CD4-positive, alpha-beta memory T cell (primary cell): ENCODE results near the gene SPTY2D1. TPM values are rescaled to one million over a fixed set of nuclear protein-coding genes. Genes with fewer than 3 reads are reported as not detected.
A peak's percentile ranks its signal among the peaks of the same experiment; 100 is the strongest.

Source experiments
- CTCF ChIA-PET: fragments of 350-600 bp; sonication (Branson Sonifier 250); formaldehyde crosslinking; loops from one replicate; lab custom pipeline; 2021; ENCODE audit warnings: inconsistent platforms; ENCODE audit not compliant: partially characterized antibody; lab: Charles Lee
- POLR2A ChIA-PET: fragments of 350-600 bp; sonication (Branson Sonifier 250); formaldehyde crosslinking; loops from one replicate; lab custom pipeline; 2021; ENCODE audit not compliant: partially characterized antibody; lab: Charles Lee
- DNase-seq, 5 donors: peaks; one replicate each; pipeline versions ENCODE4 v3.0.0 to v3.0.0-alpha.2; 2020 to 2022; ENCODE audit warnings: mixed read lengths in 1 of 5
- H3K27ac ChIP-seq: one replicate; pipeline ENCODE4 v1.7.0; 2013; ENCODE audit warnings: low read depth, low read length
- H3K27me3 ChIP-seq: 2 replicates; pipeline ENCODE4 v1.7.0; 2013; ENCODE audit warnings: mild to moderate bottlenecking, low read length, moderate library complexity; ENCODE audit not compliant: insufficient read depth
- H3K36me3 ChIP-seq: 2 replicates; pipeline ENCODE4 v1.7.0; 2013; ENCODE audit warnings: mild to moderate bottlenecking, low read length, moderate library complexity; ENCODE audit not compliant: insufficient read depth
- H3K4me1 ChIP-seq: 2 replicates; pipeline ENCODE4 v1.7.0; 2013; ENCODE audit warnings: mild to moderate bottlenecking, low read length, moderate library complexity; ENCODE audit not compliant: insufficient read depth
- H3K4me3 ChIP-seq, 2 donors: one replicate each; pipeline ENCODE4 v1.7.0; 2013; ENCODE audit warnings: low read length in 2 of 2, mild to moderate bottlenecking in 1 of 2
- H3K9me3 ChIP-seq, 2 donors: one replicate each; pipeline ENCODE4 v1.7.0; 2013; ENCODE audit warnings: low read length in 2 of 2, control low read depth in 1 of 2; ENCODE audit not compliant: control insufficient read depth in 1 of 2
- H3K27ac Mint-ChIP-seq, 7 donors: one replicate each; pipeline ENCODE4 v1.8.0; 2020 to 2021; ENCODE audit warnings: mixed read lengths in 7 of 7, mild to moderate bottlenecking in 6 of 7, inconsistent platforms in 3 of 7, moderate library complexity in 3 of 7
- H3K27me3 Mint-ChIP-seq, 2 donors: one replicate each; pipeline ENCODE4 v1.8.0; 2020 to 2021; ENCODE audit warnings: mixed read lengths in 2 of 2
- H3K36me3 Mint-ChIP-seq, 2 donors: one replicate each; pipeline ENCODE4 v1.8.0; 2020 to 2021; ENCODE audit warnings: mixed read lengths in 2 of 2, inconsistent platforms in 1 of 2, mild to moderate bottlenecking in 1 of 2
- H3K4me1 Mint-ChIP-seq, 4 donors: one replicate each; pipeline ENCODE4 v1.8.0; 2020 to 2021; ENCODE audit warnings: mixed read lengths in 4 of 4, mild to moderate bottlenecking in 1 of 4
- H3K4me3 Mint-ChIP-seq, 8 donors: one replicate each; pipeline ENCODE4 v1.8.0; 2020 to 2021; ENCODE audit warnings: mixed read lengths in 8 of 8, mild to moderate bottlenecking in 7 of 8, moderate library complexity in 6 of 8, inconsistent platforms in 3 of 8
- H3K9me3 Mint-ChIP-seq, 8 donors: one replicate each; pipeline ENCODE4 v1.8.0; 2020 to 2021; ENCODE audit warnings: mixed read lengths in 8 of 8, mild to moderate bottlenecking in 5 of 8, inconsistent platforms in 3 of 8, moderate library complexity in 1 of 8
- intact Hi-C: fragments of 100-400 bp; cut with micrococcal nuclease; formaldehyde crosslinking; loops from one replicate; pipeline ENCODE4 v1.15.1; 2023
- polyA plus RNA-seq, 2 donors: library from polyadenylated mRNA; unstranded; fragments of 300-500 nt; fragmentation: Illumina TruSeq; gene quantifications; one replicate each; pipeline ENCODE4 v1.2.3, GENCODE V29; 2021
- total RNA-seq, 2 experiments: library from RNA; stranded (reverse); gene quantifications; one replicate each; pipeline ENCODE4 v1.2.3, GENCODE V29; 2021

SPTY2D1 gene
- total and polyA plus RNA-seq, 4 experiments from 2014 or later: 5.1 to 25.2 (median 17.8) TPM

DNA sequence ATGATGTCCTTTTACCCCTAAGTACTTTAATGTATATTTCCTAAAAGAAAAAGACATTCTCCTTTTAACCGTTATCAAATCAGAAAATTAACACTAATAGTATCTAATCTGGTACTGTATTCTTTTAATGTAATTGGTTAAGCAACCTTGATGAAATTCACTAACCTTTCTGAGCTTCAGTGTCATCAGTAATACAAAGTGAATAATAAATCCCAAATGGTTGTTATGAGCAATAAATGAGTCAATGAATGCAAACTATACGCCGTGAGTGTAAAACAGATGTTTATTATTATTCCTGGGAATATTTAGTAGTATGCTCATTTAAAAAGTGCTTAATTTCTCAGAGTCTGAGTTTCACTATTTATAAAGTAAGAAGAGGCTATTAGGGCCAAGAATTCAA, 67.1 kb downstream of the SPTY2D1 start:
- Mint-ChIP-seq H3K27ac (peak overlapping the region in 1 of 7 donors; percentile 14), H3K4me3 (no peak overlapping the region), H3K9me3 (no peaks in the 10 kb centered on the region), H3K36me3 (peaks cover 26 to 40% of the 10 kb centered on the region in 2 donors), H3K4me1 (peaks cover 0 to 5% (median 0%) of the 10 kb centered on the region in 4 donors), H3K27me3 (no peaks in the 10 kb centered on the region)
- no peak for DNase-seq
- POLR2A ChIA-PET: no interaction called here
- Histone ChIP-seq H3K4me3 (no peak overlapping the region), H3K27ac (no peak overlapping the region), H3K36me3 (no peaks in the 10 kb centered on the region), H3K9me3 (no peaks in the 10 kb centered on the region), H3K27me3 (no peaks in the 10 kb centered on the region), H3K4me1 (no peaks in the 10 kb centered on the region)
- intact Hi-C loops: no loop called here
- CTCF ChIA-PET: interaction anchor here (2.2 kb wide), 1 partner anchor 11 kb away, joined by 6 read pairs; no protein-coding TSS in a partner anchor

DNA sequence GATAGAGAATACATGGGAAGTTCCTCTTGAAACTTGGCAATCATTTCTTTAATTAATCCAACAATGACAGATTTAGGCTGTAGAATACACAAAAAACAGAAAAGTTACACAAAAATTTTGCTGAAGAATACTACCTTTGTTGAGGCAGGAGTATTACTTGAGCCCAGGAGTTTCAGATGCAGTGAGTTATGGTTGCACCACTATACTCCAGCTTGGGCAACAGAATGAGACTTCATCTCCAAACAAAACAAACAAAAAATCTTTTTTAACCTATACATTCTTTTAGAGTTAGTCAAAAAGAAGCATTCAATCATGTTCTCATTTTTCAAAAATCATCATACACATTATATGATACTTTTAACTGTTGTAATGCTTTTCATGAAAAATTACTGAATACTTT, 67.7 kb downstream of the SPTY2D1 start:
- no peaks in the 10 kb centered on the region for H3K9me3 ChIP-seq
- H3K27me3 ChIP-seq: no peaks in the 10 kb centered on the region
- H3K4me3 ChIP-seq: no peak overlapping the region
- CTCF ChIA-PET: no interaction called here
- Mint-ChIP-seq H3K4me1 (peaks cover 0 to 3% (median 0%) of the 10 kb centered on the region in 4 donors), H3K27ac (peak overlapping the region in 1 of 7 donors; percentile 4), H3K9me3 (no peaks in the 10 kb centered on the region), H3K36me3 (peaks cover 22 to 36% of the 10 kb centered on the region in 2 donors), H3K27me3 (no peaks in the 10 kb centered on the region), H3K4me3 (no peak overlapping the region)
- H3K4me1 ChIP-seq: no peaks in the 10 kb centered on the region
- H3K36me3 ChIP-seq: no peaks in the 10 kb centered on the region
- intact Hi-C loops: no loop called here
- DNase-seq: no peak
- POLR2A ChIA-PET: no interaction called here
- H3K27ac ChIP-seq: no peak overlapping the region

DNA sequence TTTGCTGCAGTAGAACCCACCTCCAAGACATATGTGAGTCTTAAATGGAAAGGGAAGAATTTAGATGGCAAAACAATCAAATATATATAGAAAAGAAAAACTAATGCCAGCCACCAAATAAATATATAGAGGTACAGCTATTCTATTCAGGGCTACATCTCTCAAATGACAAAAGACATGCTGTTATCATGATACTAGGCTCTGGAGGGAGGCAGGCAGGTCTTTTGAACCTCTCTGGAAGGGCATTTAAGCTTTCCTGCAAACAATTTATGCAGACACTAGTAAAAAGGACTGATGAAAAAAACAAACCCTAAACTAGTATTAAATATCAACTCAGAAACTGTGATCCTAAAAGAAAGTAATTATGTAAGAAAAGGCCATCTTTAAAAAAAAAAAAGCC, 70.0 kb downstream of the SPTY2D1 start:
- Mint-ChIP-seq H3K27ac (peak overlapping the region in 3 of 7 donors; percentile 6 to 73 (median 17)), H3K4me3 (no peak overlapping the region), H3K9me3 (no peaks in the 10 kb centered on the region), H3K27me3 (no peaks in the 10 kb centered on the region), H3K4me1 (no peaks in the 10 kb centered on the region), H3K36me3 (peaks cover 21 to 32% of the 10 kb centered on the region in 2 donors)
- Histone ChIP-seq H3K27me3 (no peaks in the 10 kb centered on the region), H3K4me1 (no peaks in the 10 kb centered on the region), H3K36me3 (no peaks in the 10 kb centered on the region), H3K9me3 (no peaks in the 10 kb centered on the region), H3K27ac (no peak overlapping the region), H3K4me3 (no peak overlapping the region)
- POLR2A ChIA-PET: interaction anchor here (0.7 kb wide), 1 partner anchor 14 kb away, joined by 3 read pairs; no protein-coding TSS in a partner anchor
- CTCF ChIA-PET: interaction anchor here (0.7 to 1.8 kb wide), 4 partner anchors 11 to 112 kb away, joined by 3 to 7 read pairs (median 3); partner anchors contain the start of gene TSG101
- intact Hi-C loops: no loop called here
- no peak for DNase-seq

DNA sequence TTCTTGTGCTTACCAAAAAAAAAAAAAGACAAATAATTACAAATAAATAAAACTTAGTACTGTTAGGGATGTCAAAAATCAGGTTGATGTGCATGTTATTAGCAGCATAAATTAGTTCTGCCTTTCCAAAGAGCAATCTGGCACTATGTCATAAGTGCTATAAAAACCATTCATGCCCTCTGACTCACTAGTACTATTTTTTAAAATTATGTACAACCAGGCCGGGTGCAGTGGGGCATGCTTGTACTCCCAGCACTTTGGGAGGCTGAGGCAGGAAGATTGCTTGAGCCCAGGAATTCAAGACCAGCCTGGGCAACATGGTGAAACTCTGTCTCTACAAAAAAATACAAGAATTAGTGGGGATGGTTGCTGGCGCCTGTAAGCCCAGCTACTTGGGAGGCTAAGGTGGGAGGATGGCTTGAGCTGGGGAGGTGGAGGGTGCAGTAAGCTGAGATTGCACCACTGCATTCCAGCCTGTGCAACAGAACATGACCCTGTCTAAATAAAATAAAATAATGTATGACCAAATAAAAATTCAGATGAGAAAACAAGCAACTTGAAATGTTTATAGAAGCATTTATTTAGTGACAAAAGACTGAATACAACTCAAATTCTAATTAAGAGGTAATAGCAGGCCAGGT, 70.9 kb downstream of the SPTY2D1 start:
- no peaks in the 10 kb centered on the region for H3K4me1 Mint-ChIP-seq
- H3K4me3 Mint-ChIP-seq: no peak overlapping the region
- no peak for DNase-seq
- ChIA-PET CTCF (interaction anchor here (0.7 to 1.8 kb wide), 2 partner anchors 10 to 16 kb away, joined by 3 to 7 read pairs; no protein-coding TSS in a partner anchor), POLR2A (no interaction called here)
- intact Hi-C loops: no loop called here
- Histone ChIP-seq H3K4me1 (no peaks in the 10 kb centered on the region), H3K27ac (no peak overlapping the region), H3K36me3 (no peaks in the 10 kb centered on the region), H3K27me3 (no peaks in the 10 kb centered on the region), H3K4me3 (no peak overlapping the region), H3K9me3 (no peaks in the 10 kb centered on the region)
- peaks cover 19 to 31% of the 10 kb centered on the region in 2 donors for H3K36me3 Mint-ChIP-seq
- no peaks in the 10 kb centered on the region for H3K27me3 Mint-ChIP-seq
- no peaks in the 10 kb centered on the region for H3K9me3 Mint-ChIP-seq
- no peak overlapping the region for H3K27ac Mint-ChIP-seq

Other genes starting within 250 kb of the SPTY2D1 start
- gene LDHA, start 239.8 kb downstream of the SPTY2D1 start, total RNA-seq: 100 to 1,000 TPM; 131 to 135 TPM
- 100 to 1,000 TPM; 556 to 720 TPM for gene LDHA, start 239.8 kb downstream of the SPTY2D1 start, polyA plus RNA-seq
- not detected for gene LDHC, start 222.0 kb downstream of the SPTY2D1 start, total RNA-seq
- not detected for gene LDHC, start 222.0 kb downstream of the SPTY2D1 start, polyA plus RNA-seq
- gene LDHAL6A, start 178.5 kb downstream of the SPTY2D1 start, total RNA-seq: under 1 TPM; 0.20 to 0.42 TPM
- not detected for gene LDHAL6A, start 178.5 kb downstream of the SPTY2D1 start, polyA plus RNA-seq
- 10 to 100 TPM; 40.0 to 41.2 TPM for gene TSG101, start 107.4 kb downstream of the SPTY2D1 start, total RNA-seq
- 10 to 100 TPM; 59.4 to 64.2 TPM for gene TSG101, start 107.4 kb downstream of the SPTY2D1 start, polyA plus RNA-seq
- gene UEVLD, start 45.6 kb downstream of the SPTY2D1 start, total RNA-seq: 10 to 100 TPM; 10.6 to 10.7 TPM
- 10 to 100 TPM in 1 of 2 donors, 1 to 10 TPM in 1; 9.1 to 10.2 TPM for gene UEVLD, start 45.6 kb downstream of the SPTY2D1 start, polyA plus RNA-seq
- gene MISFA, start 34.6 kb downstream of the SPTY2D1 start, total RNA-seq: under 1 TPM in 1 of 2 experiments, not detected in 1; 0.69 TPM
- gene MISFA, start 34.6 kb downstream of the SPTY2D1 start, polyA plus RNA-seq: under 1 TPM in 1 of 2 donors, not detected in 1; 0.47 TPM
- gene TMEM86A, start 64.4 kb upstream of the SPTY2D1 start, total RNA-seq: 1 to 10 TPM; 2.5 to 4.0 TPM
- gene TMEM86A, start 64.4 kb upstream of the SPTY2D1 start, polyA plus RNA-seq: under 1 TPM; 0.76 to 0.88 TPM
- gene IGSF22, start 91.8 kb upstream of the SPTY2D1 start, total RNA-seq: 1 to 10 TPM; 5.3 to 8.0 TPM
- 1 to 10 TPM; 4.6 to 5.8 TPM for gene IGSF22, start 91.8 kb upstream of the SPTY2D1 start, polyA plus RNA-seq
- not detected for gene PTPN5, start 157.5 kb upstream of the SPTY2D1 start, total RNA-seq
- gene PTPN5, start 157.5 kb upstream of the SPTY2D1 start, polyA plus RNA-seq: not detected